ENCODE measurements around the gene COPB2. TPM values are rescaled to one million over a fixed set of nuclear protein-coding genes. Genes with fewer than 3 reads are reported as not detected.

Gene COPB2
- total RNA-seq, 2 donors from 2014 or later: 67.4 to 114 TPM

DNA sequence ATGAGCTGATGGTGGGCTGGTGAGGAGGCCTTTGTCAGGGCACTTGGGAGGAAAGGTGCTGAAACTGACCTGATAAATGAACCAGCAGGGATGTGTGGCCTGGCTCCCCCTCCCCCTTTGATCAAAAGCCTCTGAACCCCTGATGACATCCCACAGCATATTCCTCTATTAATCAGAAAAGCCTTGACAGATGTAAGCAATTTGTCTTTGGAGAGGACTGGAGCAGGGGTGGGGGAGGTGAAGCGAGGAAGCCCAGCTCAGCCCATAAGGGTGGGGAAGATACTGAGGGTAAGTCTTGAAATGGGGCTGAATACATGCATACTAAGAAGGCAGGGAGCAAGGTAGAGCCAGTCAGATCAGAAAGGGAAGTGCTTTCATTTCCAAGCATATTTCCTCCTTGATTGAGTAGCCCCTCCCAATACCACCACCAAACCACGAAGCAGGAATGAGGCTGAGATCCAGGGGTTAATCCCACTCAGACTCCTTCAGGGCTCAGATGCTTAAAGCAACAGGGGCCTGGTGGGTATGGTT is 80.3 kb downstream of the COPB2 start:
- no peak for DNase-seq (ENCODE audit: low spot score)
- Histone ChIP-seq H3K4me3 (no peak overlapping the region), H3K36me3 (no peaks in the 10 kb centered on the region), H3K4me1 (ENCODE audit: control insufficient read depth in 1 of 2, low read depth in 2 of 2) (no peaks in the 10 kb centered on the region), H3K27me3 (replicated peaks; ENCODE audit: insufficient read depth) (no peaks in the 10 kb centered on the region), H3K27ac (no peak overlapping the region), H3K9me3 (no peaks in the 10 kb centered on the region)
- no peak for ATAC-seq (ENCODE audit: insufficient number of reproducible peaks, low FRiP score, low read depth)
- TF ChIP-seq CTCF (IDR thresholded peaks at IDR 0.05): no peak

GRCh38 chr3:139308560-139308959 is 80.9 kb downstream of the COPB2 start:
- no peak for TF ChIP-seq CTCF (IDR thresholded peaks at IDR 0.05)

GRCh38 chr3:139307601-139308555 is 81.6 kb downstream of the COPB2 start:
- no peaks in the 10 kb centered on the region for H3K9me3 ChIP-seq
- no peak overlapping the region for H3K27ac ChIP-seq
- no peak for DNase-seq (ENCODE audit: low spot score)
- no peak overlapping the region for H3K4me3 ChIP-seq
- no peak for ATAC-seq (ENCODE audit: insufficient number of reproducible peaks, low FRiP score, low read depth)
- H3K36me3 ChIP-seq: no peaks in the 10 kb centered on the region
- H3K4me1 ChIP-seq (ENCODE audit: control insufficient read depth in 1 of 2, low read depth in 2 of 2): no peaks in the 10 kb centered on the region
- no peaks in the 10 kb centered on the region for H3K27me3 ChIP-seq (replicated peaks; ENCODE audit: insufficient read depth)
- TF ChIP-seq CTCF (IDR thresholded peaks at IDR 0.05): no peak

More at GRCh38 chr3:139308560-139308959, 80.9 kb downstream of the COPB2 start:
- DNase-seq (ENCODE audit: low spot score) (no peak), ATAC-seq (ENCODE audit: insufficient number of reproducible peaks, low FRiP score, low read depth) (no peak)
- H3K27me3 ChIP-seq (replicated peaks; ENCODE audit: insufficient read depth): no peaks in the 10 kb centered on the region
- no peaks in the 10 kb centered on the region for H3K9me3 ChIP-seq
- H3K4me1 ChIP-seq (ENCODE audit: control insufficient read depth in 1 of 2, low read depth in 2 of 2): no peaks in the 10 kb centered on the region
- no peak overlapping the region for H3K4me3 ChIP-seq
- H3K27ac ChIP-seq: no peak overlapping the region
- H3K36me3 ChIP-seq: no peaks in the 10 kb centered on the region

Other genes with a start within 250 kb of the COPB2 start
- 10 to 100 TPM; 21.3 to 32.2 TPM for gene MRPS22, start 45.6 kb downstream of the COPB2 start, total RNA-seq
- gene RBP2, start 86.9 kb upstream of the COPB2 start, total RNA-seq: not detected
- gene RBP1, start 150.1 kb upstream of the COPB2 start, total RNA-seq: 1 to 10 TPM; 4.1 to 7.2 TPM

All from thoracic aorta (tissue), 2 donors.